ENCODE results near the gene SORCS3. TPM values are rescaled to one million over a fixed set of nuclear protein-coding genes. Genes with fewer than 3 reads are reported as not detected.

Gene SORCS3
- total RNA-seq, 1 experiment from 2014 or later: not detected

DNA sequence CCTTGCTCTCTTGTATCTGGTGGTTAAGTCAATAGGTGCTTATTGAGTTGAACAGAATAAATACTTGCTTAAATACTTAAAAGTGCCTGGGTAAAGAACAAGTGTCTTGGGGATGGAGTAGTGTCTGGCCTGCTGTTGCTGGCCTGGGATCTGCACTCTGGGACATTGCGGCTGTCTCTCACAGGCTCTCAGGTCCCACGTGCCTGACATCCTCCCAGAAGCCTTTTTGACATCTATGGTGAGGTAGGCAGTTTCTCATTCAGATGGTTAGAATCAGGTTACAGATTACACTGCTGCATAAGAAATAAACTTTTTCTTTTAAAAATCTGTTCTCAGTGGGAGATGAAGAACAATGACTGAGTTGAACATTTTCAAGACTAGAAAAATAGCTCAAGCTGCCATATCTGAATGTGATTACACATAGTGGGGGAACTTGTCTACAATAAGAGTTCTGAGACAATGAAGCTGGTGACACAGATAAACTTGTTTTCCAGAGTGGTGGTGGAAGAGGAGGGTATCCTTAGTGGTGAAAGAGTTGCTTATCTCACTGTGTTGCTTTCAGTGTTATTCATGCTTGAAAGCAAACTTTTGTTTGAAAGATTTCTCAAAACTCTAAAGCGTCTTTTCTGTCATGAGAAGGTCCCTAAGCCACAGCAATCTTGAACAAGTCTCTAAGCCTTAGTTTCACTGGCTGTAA lies 9.7 kb downstream of the SORCS3 start:
- H3K9me2 ChIP-seq (replicated peaks; ENCODE audit: low read length): no peaks in the 10 kb centered on the region
- POLR2A ChIA-PET (ENCODE audit: unreplicated experiment): no interaction called here
- H3K4me3 ChIP-seq (ENCODE audit: low read length): no peak overlapping the region
- no peaks in the 10 kb centered on the region for H3K9me3 ChIP-seq (ENCODE audit: low read length)
- no peak for ATAC-seq
- no peaks in the 10 kb centered on the region for H4K20me1 ChIP-seq (ENCODE audit: low read length)
- CTCF ChIA-PET: no interaction called here
- H3K4me1 ChIP-seq (ENCODE audit: insufficient read depth, low read length): no peaks in the 10 kb centered on the region
- no peaks in the 10 kb centered on the region for H3K27me3 ChIP-seq (ENCODE audit: low read length)
- no peaks in the 10 kb centered on the region for H3F3A ChIP-seq (ENCODE audit: low read length, unreplicated experiment)
- no peak overlapping the region for H3K27ac ChIP-seq (ENCODE audit: low read length)
- TF ChIP-seq, protein P1, sequence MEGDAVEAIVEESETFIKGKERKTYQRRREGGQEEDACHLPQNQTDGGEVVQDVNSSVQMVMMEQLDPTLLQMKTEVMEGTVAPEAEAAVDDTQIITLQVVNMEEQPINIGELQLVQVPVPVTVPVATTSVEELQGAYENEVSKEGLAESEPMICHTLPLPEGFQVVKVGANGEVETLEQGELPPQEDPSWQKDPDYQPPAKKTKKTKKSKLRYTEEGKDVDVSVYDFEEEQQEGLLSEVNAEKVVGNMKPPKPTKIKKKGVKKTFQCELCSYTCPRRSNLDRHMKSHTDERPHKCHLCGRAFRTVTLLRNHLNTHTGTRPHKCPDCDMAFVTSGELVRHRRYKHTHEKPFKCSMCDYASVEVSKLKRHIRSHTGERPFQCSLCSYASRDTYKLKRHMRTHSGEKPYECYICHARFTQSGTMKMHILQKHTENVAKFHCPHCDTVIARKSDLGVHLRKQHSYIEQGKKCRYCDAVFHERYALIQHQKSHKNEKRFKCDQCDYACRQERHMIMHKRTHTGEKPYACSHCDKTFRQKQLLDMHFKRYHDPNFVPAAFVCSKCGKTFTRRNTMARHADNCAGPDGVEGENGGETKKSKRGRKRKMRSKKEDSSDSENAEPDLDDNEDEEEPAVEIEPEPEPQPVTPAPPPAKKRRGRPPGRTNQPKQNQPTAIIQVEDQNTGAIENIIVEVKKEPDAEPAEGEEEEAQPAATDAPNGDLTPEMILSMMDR (conservative IDR thresholded peaks at IDR 0.05; ENCODE audit: low read depth, low read length): no peak
- TF ChIP-seq EZH2 (IDR thresholded peaks at IDR 0.05; ENCODE audit: low read length, unreplicated experiment) (no peak), EZH2phosphoT487 (IDR thresholded peaks at IDR 0.05; ENCODE audit: borderline replicate concordance, low read length) (no peak)
- no TSS peak for BruUV-seq (replicated peaks)
- H3K36me3 ChIP-seq (ENCODE audit: low read depth, low read length): no peaks in the 10 kb centered on the region
- H2AFZ ChIP-seq (ENCODE audit: low read length): no peak overlapping the region
- no peaks in the 10 kb centered on the region for H3K79me2 ChIP-seq (ENCODE audit: low read length)
- intact Hi-C loops (cut with micrococcal nuclease): no loop called here
- DNase-seq: no peak
- no peak overlapping the region for H3K9ac ChIP-seq (ENCODE audit: low read length)
- H3K4me2 ChIP-seq (ENCODE audit: low read length): no peak overlapping the region

DNA sequence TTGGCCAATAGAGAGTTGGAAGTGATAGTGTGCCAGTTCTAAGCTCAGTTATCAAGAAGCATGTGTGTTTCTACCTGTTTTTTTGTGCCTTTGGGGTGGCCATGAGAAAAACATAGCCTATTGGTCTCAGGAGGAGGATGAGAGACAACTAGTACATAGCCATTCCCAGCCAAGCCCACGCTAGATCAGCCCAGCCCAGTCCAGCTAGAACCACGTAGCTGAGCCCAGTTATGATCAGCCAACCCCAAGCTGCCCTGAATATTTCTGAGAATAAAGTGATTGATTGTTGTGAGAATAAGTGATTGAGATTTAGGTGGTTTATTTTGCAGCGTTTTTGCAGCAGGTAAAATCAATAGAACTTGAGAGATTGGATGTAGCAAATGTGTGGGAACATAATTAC lies 15.9 kb downstream of the SORCS3 start:
- TF ChIP-seq EZH2phosphoT487 (IDR thresholded peaks at IDR 0.05; ENCODE audit: borderline replicate concordance, low read length) (no peak), EZH2 (IDR thresholded peaks at IDR 0.05; ENCODE audit: low read length, unreplicated experiment) (no peak)
- TF ChIP-seq, protein P1 (conservative IDR thresholded peaks at IDR 0.05; ENCODE audit: low read depth, low read length): no peak
- no TSS peak for BruUV-seq (replicated peaks)
- H3K36me3 ChIP-seq (ENCODE audit: low read depth, low read length): no peaks in the 10 kb centered on the region
- intact Hi-C loops (cut with micrococcal nuclease): no loop called here
- H3F3A ChIP-seq (ENCODE audit: low read length, unreplicated experiment): no peaks in the 10 kb centered on the region
- no peak overlapping the region for H3K9ac ChIP-seq (ENCODE audit: low read length)
- ChIA-PET POLR2A (ENCODE audit: unreplicated experiment) (no interaction called here), CTCF (no interaction called here)
- H3K4me2 ChIP-seq (ENCODE audit: low read length): no peak overlapping the region
- ATAC-seq (no peak), DNase-seq (no peak)
- H3K27ac ChIP-seq (ENCODE audit: low read length): no peak overlapping the region
- H4K20me1 ChIP-seq (ENCODE audit: low read length): no peaks in the 10 kb centered on the region
- H3K9me3 ChIP-seq (ENCODE audit: low read length): no peaks in the 10 kb centered on the region
- no peak overlapping the region for H2AFZ ChIP-seq (ENCODE audit: low read length)
- H3K4me1 ChIP-seq (ENCODE audit: insufficient read depth, low read length): no peaks in the 10 kb centered on the region
- no peaks in the 10 kb centered on the region for H3K9me2 ChIP-seq (replicated peaks; ENCODE audit: low read length)
- no peaks in the 10 kb centered on the region for H3K27me3 ChIP-seq (ENCODE audit: low read length)
- H3K79me2 ChIP-seq (ENCODE audit: low read length): no peaks in the 10 kb centered on the region
- no peak overlapping the region for H3K4me3 ChIP-seq (ENCODE audit: low read length)

DNA sequence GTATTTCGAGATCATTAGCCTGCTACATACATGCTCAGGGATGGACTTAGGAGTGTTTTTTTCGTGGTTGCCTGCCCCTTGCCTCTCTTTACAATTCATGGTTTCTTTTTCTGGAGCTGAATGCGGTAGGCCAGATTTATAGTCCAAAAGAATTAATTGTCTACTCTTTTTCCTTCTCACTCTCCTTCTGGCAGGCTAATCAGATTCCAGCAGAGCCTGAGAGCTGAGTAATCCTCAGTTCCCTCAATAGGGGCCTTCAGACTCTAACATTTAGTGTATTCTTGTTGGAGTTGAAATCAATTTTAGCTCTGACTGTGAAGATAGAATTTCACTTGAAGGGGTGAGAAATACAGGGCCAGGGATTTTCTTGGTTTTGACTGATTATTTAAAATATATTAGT lies 16.4 kb downstream of the SORCS3 start:
- no peak overlapping the region for H3K4me3 ChIP-seq (ENCODE audit: low read length)
- H3K27ac ChIP-seq (ENCODE audit: low read length): no peak overlapping the region
- no peaks in the 10 kb centered on the region for H3K4me1 ChIP-seq (ENCODE audit: insufficient read depth, low read length)
- no peaks in the 10 kb centered on the region for H3K79me2 ChIP-seq (ENCODE audit: low read length)
- TF ChIP-seq, protein P1 (conservative IDR thresholded peaks at IDR 0.05; ENCODE audit: low read depth, low read length): no peak
- no peak for TF ChIP-seq EZH2phosphoT487 (IDR thresholded peaks at IDR 0.05; ENCODE audit: borderline replicate concordance, low read length)
- no peak for TF ChIP-seq EZH2 (IDR thresholded peaks at IDR 0.05; ENCODE audit: low read length, unreplicated experiment)
- ATAC-seq (no peak), DNase-seq (no peak)
- no peaks in the 10 kb centered on the region for H4K20me1 ChIP-seq (ENCODE audit: low read length)
- H3K9me3 ChIP-seq (ENCODE audit: low read length): no peaks in the 10 kb centered on the region
- H3K9me2 ChIP-seq (replicated peaks; ENCODE audit: low read length): no peaks in the 10 kb centered on the region
- no peak overlapping the region for H3K9ac ChIP-seq (ENCODE audit: low read length)
- intact Hi-C loops (cut with micrococcal nuclease): no loop called here
- no peak overlapping the region for H2AFZ ChIP-seq (ENCODE audit: low read length)
- no TSS peak for BruUV-seq (replicated peaks)
- POLR2A ChIA-PET (ENCODE audit: unreplicated experiment): no interaction called here
- CTCF ChIA-PET: no interaction called here
- no peaks in the 10 kb centered on the region; the same call in 1 of the 2 replicates for H3K27me3 ChIP-seq (ENCODE audit: low read length)
- no peaks in the 10 kb centered on the region for H3F3A ChIP-seq (ENCODE audit: low read length, unreplicated experiment)
- H3K4me2 ChIP-seq (ENCODE audit: low read length): no peak overlapping the region
- H3K36me3 ChIP-seq (ENCODE audit: low read depth, low read length): no peaks in the 10 kb centered on the region

Data from PC-3 (cell line).